ENCODE measurements around the gene TTBK1.

GRCh38 chr6:43193929-43194328 is 49.4 kb upstream of the TTBK1 start:
- no peak for TF ChIP-seq CTCF (IDR thresholded peaks at IDR 0.05; ENCODE audit: low read depth, low read length)
- no peak for TF ChIP-seq MYC (IDR thresholded peaks at IDR 0.05; ENCODE audit: low read depth, low read length)
- TF ChIP-seq POLR2A (IDR thresholded peaks at IDR 0.05; ENCODE audit: extremely low read depth, insufficient read length) = no peak
